Activated naive CD4-positive, alpha-beta T cell treated with anti-CD3 and anti-CD28 coated beads, Interleukin-2, amount 50 U/mL, for 72 hours (primary cell): ENCODE results near the gene NDUFAF8. TPM values are rescaled to one million over a fixed set of nuclear protein-coding genes. Genes with fewer than 3 reads are reported as not detected.

Source experiments
- ATAC-seq, 2 donors: fragments of 150-1000 bp; cut with Tn5 transposase; 2 replicates each; pipeline ENCODE4 v1.10.0; 2021; ENCODE audit warnings: mild to moderate bottlenecking in 2 of 2, moderate library complexity in 2 of 2
- DNase-seq, 2 donors: peaks; one replicate each; pipeline ENCODE4 v3.0.0; 2021 to 2022; ENCODE audit warnings: low spot score in 2 of 2
- H3K27ac Mint-ChIP-seq, 2 donors: one replicate each; pipeline ENCODE4 v1.8.0; 2022; ENCODE audit warnings: mild to moderate bottlenecking in 2 of 2, mixed read lengths in 2 of 2
- H3K36me3 Mint-ChIP-seq, 2 donors: one replicate each; pipeline ENCODE4 v1.8.0; 2022; ENCODE audit warnings: mixed read lengths in 2 of 2
- H3K9me3 Mint-ChIP-seq, 2 donors: one replicate each; pipeline ENCODE4 v1.8.0; 2022; ENCODE audit warnings: mixed read lengths in 2 of 2
- total RNA-seq, 2 donors: library from RNA; stranded (reverse); gene quantifications; one replicate each; pipeline ENCODE4 v1.2.3, GENCODE V29; 2022

Gene NDUFAF8
- total RNA-seq, 2 donors from 2014 or later, result 50.1 to 52.5 TPM

GRCh38 chr17:81251709-81252301 is 12.7 kb downstream of the NDUFAF8 start:
- ATAC-seq (no peak), DNase-seq (no peak)
- H3K36me3 Mint-ChIP-seq, result peaks cover 0 to 4% of the 10 kb centered on the region in 2 donors
- peak overlapping the region in 1 of 2 donors; percentile 27 for H3K27ac Mint-ChIP-seq
- H3K9me3 Mint-ChIP-seq, result no peaks in the 10 kb centered on the region

DNA sequence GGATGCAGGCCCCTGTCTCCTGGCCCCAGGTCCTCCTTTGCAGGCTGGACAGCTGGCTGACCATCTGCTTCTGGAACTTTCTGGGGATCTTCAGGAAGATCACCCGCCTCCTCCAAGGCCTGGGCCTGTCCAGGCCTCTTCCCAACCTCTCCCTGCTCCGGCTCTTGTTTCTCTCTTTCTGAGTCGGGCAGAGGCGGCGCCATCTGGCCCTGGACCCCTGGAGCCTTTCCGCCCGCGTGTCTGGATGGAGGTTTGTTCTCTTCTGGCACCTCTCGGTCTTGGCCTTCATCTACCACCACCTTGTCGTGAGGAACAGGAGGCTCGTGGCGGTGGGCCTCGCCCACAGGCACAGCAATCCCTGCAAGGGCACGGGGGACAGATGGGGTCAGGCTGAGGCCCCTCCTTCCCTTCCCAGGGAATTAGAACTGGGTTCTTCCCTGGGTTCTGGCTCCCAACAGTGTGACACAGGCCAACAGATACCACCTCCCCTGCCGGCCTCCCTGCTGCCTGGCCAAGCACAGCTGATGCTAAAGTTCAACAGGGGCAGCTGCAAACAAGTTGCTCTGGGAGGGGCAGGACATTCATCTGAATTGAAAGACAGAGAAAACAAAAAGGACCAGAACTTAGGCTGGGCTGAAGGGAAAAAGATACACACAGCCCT is 13.3 kb downstream of the NDUFAF8 start:
- DNase-seq, result no peak
- peak overlapping the region; percentile 27 to 62 for H3K27ac Mint-ChIP-seq
- no peak for ATAC-seq
- peaks cover 0 to 4% of the 10 kb centered on the region in 2 donors for H3K36me3 Mint-ChIP-seq
- no peaks in the 10 kb centered on the region for H3K9me3 Mint-ChIP-seq

DNA sequence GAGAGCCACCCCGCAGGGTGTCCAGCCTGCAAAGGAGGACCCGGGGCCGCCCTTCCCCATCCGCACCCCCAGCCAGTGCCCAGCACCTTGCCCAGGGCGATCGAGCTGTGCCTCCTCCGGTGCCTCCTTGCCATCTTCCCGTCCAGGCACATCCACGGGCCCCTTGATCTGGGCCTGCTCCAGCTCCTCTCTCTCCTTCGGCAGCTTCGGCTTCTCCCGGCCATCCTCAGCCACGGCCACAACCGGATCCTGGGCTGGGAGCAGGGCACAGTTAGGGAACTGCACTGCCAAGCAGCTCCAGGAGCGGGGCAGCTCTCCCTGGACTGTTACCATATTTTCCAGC is 13.8 kb downstream of the NDUFAF8 start:
- DNase-seq, result no peak
- no peaks in the 10 kb centered on the region for H3K9me3 Mint-ChIP-seq
- peak in 1 of 2 donors; percentile 5 for ATAC-seq
- peaks cover 0 to 4% of the 10 kb centered on the region in 2 donors for H3K36me3 Mint-ChIP-seq
- peak overlapping the region in 1 of 2 donors; percentile 17 for H3K27ac Mint-ChIP-seq

GRCh38 chr17:81253358-81254131 is 14.4 kb downstream of the NDUFAF8 start:
- Mint-ChIP-seq H3K9me3 (no peaks in the 10 kb centered on the region), H3K36me3 (peaks cover 0 to 4% of the 10 kb centered on the region in 2 donors), H3K27ac (peak overlapping the region in 1 of 2 donors; percentile 17)
- DNase-seq (peak in 1 of 2 donors; percentile 64), ATAC-seq (peak; percentile 56 to 80)

DNA sequence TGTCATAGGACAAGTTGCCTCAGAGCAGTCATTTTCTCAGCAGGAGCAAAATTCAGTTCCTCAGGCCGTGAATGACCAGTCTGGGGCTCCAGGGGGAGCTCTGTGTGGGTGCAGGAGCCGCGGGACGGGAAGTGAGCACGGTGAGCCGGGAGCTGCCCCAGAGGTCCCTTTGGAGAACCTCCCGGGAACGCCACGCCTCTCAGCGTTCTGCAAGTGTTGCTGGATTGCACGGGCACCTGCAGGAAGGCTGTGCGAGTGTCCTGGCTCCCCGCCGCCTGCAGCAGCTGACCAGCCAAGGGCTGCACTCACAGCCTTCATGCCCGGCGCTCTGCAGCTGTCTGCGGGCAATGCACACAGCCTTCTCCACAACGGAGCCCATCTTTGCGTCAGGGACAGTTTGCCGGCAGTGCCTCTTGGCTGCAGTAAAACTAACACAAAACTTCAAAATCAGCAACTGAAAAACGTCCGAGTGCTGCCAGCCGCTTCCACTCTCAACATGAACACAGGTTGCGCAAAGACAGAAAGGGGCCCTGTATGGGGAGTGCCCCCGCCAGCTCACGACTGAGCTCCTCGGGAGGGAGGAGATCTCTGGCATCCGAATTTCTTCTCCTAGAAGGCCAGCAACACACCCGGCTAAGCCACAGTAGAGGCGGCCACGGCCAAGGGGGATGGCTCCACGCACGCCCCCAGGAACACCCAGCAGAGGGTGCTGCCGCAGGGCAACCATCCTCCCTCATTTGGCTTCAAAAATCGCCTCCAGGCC is 16.0 kb downstream of the NDUFAF8 start:
- Mint-ChIP-seq H3K27ac (no peak overlapping the region), H3K9me3 (no peaks in the 10 kb centered on the region), H3K36me3 (peaks cover 0 to 4% of the 10 kb centered on the region in 2 donors)
- ATAC-seq (no peak), DNase-seq (no peak)

GRCh38 chr17:81256616-81257015 is 17.5 kb downstream of the NDUFAF8 start:
- peaks cover 0 to 4% of the 10 kb centered on the region in 2 donors for H3K36me3 Mint-ChIP-seq
- no peak overlapping the region for H3K27ac Mint-ChIP-seq
- ATAC-seq (peak in 1 of 2 donors; percentile 56), DNase-seq (no peak)
- no peaks in the 10 kb centered on the region for H3K9me3 Mint-ChIP-seq

GRCh38 chr17:81257533-81257932 is 18.4 kb downstream of the NDUFAF8 start:
- no peak for DNase-seq
- Mint-ChIP-seq H3K27ac (peak overlapping the region; percentile 29 to 59), H3K36me3 (peaks cover 0 to 1% of the 10 kb centered on the region in 2 donors), H3K9me3 (no peaks in the 10 kb centered on the region)
- ATAC-seq, result no peak

DNA sequence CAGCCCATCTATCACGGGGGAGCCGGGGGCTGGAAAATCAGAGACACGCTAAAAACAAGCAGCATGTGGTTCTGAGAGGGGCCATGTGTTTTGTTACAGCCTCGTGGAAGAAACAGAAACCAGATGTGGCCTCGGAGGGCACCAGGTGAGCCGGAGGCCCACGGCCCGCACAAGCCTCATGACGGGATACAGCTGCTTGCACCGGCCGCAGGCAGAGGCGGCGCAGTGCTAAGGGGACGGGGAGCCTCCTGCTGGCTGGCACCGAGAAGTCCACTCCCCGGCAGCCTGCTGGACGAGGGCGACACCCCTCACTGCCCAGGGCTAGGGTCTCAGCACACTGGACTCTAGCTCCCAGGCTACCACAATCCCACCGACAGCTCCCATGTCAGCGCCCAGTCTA is 19.2 kb downstream of the NDUFAF8 start:
- no peak for ATAC-seq
- Mint-ChIP-seq H3K9me3 (no peaks in the 10 kb centered on the region), H3K36me3 (no peaks in the 10 kb centered on the region), H3K27ac (no peak overlapping the region)
- no peak for DNase-seq

DNA sequence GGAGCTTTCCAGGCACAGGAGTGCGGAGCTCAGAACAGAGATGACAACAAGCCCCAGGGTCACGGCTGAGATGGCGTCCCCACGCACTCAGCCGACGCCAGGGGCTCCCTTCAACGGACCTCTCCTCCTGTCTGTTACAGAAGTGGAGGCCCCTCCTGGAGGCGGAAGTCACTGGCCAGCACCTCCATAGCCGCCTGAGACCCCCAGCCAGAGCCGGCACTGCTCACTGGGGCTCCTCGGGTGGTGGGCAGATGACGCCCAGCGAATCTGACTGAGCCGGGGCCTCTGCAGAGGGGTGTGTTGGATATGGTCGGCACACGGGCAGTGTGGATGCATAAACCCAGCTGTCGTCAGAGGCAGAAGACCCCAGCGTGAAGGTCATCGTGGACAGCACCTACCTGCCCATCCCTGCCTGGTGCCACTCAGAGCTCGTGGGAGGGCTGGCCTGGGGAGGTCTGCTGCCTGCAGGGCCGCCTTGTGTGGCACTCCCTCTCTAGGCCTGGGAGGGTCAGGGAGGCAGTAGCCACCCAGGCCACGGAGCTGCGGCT is 20.0 kb downstream of the NDUFAF8 start:
- Mint-ChIP-seq H3K9me3 (no peaks in the 10 kb centered on the region), H3K27ac (no peak overlapping the region)

GRCh38 chr17:81260171-81260570 is 21.1 kb downstream of the NDUFAF8 start:
- Mint-ChIP-seq H3K27ac (no peak overlapping the region), H3K9me3 (no peaks in the 10 kb centered on the region)
- DNase-seq, result no peak

More for the DNA sequence above, 20.0 kb downstream of the NDUFAF8 start:
- ATAC-seq, result no peak
- no peak for DNase-seq
- no peaks in the 10 kb centered on the region for H3K36me3 Mint-ChIP-seq

DNA sequence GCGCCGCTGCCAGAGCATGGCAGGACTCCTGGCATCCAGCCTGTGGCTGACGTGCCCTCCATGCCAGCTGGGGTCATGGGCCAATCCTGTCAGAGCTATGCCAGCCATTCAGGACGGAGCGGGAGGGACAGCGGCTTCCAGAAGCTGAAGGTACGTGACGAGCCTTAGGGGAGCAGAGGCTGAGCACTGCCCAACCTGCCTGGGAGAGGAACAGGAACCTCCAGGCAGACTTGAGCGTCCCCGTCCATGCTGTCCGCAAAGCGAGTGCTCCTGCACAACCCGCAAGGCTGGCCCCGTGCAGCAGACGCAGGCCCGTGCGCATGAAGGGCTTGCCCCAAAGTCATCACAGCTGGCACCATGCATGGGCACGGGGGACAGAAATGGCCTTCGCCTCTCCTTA is 21.5 kb downstream of the NDUFAF8 start:
- DNase-seq (no peak), ATAC-seq (no peak)
- H3K9me3 Mint-ChIP-seq, result no peaks in the 10 kb centered on the region
- no peak overlapping the region for H3K27ac Mint-ChIP-seq
- no peaks in the 10 kb centered on the region for H3K36me3 Mint-ChIP-seq

More at GRCh38 chr17:81260171-81260570, 21.1 kb downstream of the NDUFAF8 start:
- no peaks in the 10 kb centered on the region for H3K36me3 Mint-ChIP-seq
- ATAC-seq, result no peak

- ATAC-seq (no peak), DNase-seq (no peak)
- H3K27ac Mint-ChIP-seq, result no peak overlapping the region
- H3K9me3 Mint-ChIP-seq, result no peaks in the 10 kb centered on the region
- H3K36me3 Mint-ChIP-seq, result no peaks in the 10 kb centered on the region
Observed at GRCh38 chr17:81261096-81261495, 22.0 kb downstream of the NDUFAF8 start.

DNA sequence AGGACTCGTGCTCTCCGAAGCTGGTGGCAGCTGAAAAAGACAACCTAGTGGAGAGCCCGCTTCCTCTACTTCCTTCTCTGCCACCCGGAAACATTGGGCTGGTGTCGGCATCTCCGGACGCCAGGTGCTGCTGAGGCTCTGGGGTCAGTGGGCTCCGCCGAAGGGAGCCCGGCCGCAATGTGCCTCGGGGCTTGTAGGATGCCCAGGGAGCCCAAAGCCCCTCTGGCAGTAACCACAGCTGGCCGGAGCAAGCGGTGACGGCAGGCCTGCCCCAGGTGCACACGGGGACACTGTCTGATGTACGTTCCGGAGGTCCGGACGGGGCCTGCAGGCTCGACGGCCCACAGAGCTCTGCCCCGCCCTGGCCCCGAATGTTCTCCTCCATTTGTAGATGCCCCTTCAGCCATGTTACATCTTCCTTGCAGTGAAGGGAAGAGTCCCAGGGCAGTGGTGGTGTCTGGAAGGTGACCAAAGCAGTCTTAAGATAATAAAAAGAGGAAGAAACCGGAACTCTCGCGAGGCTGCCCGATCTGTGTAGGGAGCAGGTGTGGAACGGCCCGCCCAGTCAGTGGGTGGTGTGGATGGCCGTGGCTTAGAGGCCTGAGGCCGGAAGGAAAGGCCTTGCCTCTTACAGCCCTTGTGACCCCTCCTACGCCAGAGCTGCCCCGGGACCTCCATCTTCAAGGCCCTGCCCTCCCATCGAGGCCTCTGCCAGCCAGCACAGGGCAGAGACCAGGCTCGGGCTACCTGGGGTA is 22.6 kb downstream of the NDUFAF8 start:
- H3K9me3 Mint-ChIP-seq, result no peaks in the 10 kb centered on the region
- no peak for ATAC-seq
- DNase-seq, result no peak
- no peaks in the 10 kb centered on the region for H3K36me3 Mint-ChIP-seq
- H3K27ac Mint-ChIP-seq, result no peak overlapping the region

GRCh38 chr17:81263371-81264181 is 24.5 kb downstream of the NDUFAF8 start:
- ATAC-seq (no peak), DNase-seq (no peak)
- Mint-ChIP-seq H3K36me3 (no peaks in the 10 kb centered on the region), H3K9me3 (no peaks in the 10 kb centered on the region), H3K27ac (no peak overlapping the region)

GRCh38 chr17:81264640-81265039 is 25.5 kb downstream of the NDUFAF8 start:
- DNase-seq (no peak), ATAC-seq (no peak)
- Mint-ChIP-seq H3K9me3 (no peaks in the 10 kb centered on the region), H3K36me3 (no peaks in the 10 kb centered on the region), H3K27ac (no peak overlapping the region)
